Measurements from ENCODE around the gene NDUFC2.
"Not testable (repeated sequence)": the region's sequence is repeated elsewhere in the genome, so short reads cannot be mapped to it uniquely, and the experiment has no call there.

Gene NDUFC2

GRCh38 chr11:78028423-78028822 lies 51.2 kb downstream of the NDUFC2 start:
- not testable (repeated sequence) for DNase-seq

DNA sequence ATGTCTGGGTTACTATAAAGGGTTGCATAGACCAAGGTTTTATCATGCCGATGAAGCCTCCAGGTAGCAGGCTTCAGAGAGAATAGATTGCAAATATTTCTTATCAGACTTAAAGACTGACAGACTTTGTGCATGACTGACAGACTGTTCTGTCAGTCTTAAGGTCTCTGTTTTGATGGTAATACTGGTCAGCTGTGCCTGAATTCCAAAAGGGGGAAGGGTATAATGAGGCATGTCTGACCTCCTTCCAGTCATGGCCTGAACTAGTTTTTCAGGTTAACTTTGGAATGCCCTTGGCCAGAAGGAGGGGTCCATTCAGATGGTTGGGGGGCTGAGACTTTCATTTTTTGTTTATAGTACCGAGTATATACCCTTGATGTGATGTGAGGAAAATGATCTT lies 51.9 kb downstream of the NDUFC2 start:
- no peak for DNase-seq

GRCh38 chr11:78025378-78025777 lies 54.3 kb downstream of the NDUFC2 start:
- no peak for DNase-seq

DNA sequence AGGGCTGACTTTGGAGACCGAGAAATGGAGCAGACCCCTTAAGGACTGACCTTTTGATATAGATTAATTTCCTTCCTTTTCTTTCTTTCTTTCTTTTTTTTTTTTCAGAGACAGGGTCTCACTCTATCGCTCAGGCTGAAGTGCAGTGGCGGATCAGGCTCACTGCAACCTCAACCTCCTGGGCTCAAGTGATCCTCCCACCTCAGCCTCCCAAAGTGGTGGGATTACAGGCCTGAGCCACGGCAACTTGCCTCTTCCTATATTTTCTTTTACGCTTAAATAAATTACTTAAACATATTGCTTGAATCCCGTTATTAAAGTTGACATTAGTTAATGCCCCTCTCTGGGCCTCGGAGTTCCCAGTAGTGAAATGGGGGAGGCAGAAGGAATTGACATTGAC lies 56.2 kb downstream of the NDUFC2 start:
- DNase-seq, result no peak

DNA sequence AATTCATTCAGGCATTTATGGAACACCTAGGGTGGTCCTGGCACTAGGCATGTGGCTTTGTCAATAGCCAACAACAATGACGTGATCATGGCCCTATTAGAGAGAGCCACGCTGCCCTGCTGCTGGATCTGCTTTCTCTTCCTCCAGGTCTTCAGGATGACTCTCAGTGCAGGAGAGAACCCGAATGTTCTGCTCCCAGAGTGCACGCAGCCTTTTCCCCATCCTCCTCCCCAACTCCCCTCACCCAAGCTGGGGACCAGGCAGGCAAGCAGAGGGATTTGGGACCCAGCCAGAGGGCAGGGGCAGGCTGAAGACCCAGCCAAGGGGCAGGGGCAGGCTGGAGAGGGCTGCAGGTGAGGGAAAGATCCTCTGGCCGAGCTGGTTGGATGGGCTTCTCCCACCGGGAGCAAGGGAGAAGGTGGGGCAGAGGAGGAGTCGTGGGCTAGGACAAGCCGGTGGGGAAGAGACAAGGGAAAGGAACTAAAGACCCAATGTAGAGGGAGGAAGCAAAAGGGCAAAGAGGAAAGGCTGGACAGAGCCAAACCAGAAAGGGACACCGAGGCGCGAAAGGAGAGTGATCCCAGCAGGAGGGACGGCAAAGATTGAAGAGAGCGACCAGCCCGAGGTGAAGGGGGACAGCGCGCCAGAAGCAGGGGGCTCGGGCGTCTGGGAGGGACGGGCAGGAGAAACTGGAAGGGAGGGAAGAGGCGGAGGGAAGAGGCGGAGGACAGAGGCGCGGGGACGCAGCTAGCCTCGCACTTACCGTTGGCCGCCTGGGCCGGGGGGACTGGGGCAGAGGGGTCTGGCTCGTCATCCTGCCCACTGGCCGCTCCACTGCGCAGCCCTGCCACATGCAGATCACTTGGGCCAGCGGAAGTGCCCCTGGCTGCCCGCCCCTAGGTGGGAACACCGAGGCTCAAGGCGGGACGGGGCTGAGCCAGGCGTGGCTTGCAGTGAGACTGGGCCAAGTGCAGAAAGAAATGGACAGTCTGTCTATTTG lies 57.0 kb downstream of the NDUFC2 start, which contains the start of gene KCTD14:
Gene KCTD14, minus strand, starts transcription at position 880 of the 1,000 bp plus-strand sequence. Its CDS starts 27 bp downstream, at position 853.
- peak; percentile 7 to 58 for DNase-seq

- DNase-seq, result no peak
Observed at GRCh38 chr11:78021611-78022010, 58.1 kb downstream of the NDUFC2 start.

GRCh38 chr11:78020246-78020645 lies 59.4 kb downstream of the NDUFC2 start:
- DNase-seq, result no peak

- DNase-seq, result no peak
Observed at GRCh38 chr11:78019808-78020207, 59.9 kb downstream of the NDUFC2 start.
